ENCODE results near the gene FGF9. TPM values are rescaled to one million over a fixed set of nuclear protein-coding genes. Genes with fewer than 3 reads are reported as not detected.

Gene FGF9
- total RNA-seq, 4 donors from 2014 or later = not detected

DNA sequence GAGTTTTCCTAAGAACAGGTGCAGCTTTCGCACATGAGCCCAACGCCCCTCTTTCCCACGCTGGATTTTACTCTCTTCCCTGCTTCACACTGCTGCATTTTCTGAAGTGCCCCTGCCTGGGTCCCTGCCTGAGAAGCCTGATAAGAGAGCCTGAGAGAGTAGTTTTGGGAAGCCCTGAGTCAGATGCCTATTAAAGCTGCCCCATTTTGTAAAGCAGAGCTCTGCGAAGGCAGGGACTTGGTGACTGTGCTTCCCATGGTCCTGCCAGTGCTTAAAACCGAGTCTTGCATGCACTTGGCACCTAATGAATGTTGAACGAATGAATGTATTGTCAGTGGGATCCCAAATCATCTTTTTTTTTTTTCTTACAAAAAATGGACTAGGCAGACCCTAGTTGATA, 18.2 kb downstream of the FGF9 start:
- no peaks in the 10 kb centered on the region for H3K9me3 ChIP-seq

DNA sequence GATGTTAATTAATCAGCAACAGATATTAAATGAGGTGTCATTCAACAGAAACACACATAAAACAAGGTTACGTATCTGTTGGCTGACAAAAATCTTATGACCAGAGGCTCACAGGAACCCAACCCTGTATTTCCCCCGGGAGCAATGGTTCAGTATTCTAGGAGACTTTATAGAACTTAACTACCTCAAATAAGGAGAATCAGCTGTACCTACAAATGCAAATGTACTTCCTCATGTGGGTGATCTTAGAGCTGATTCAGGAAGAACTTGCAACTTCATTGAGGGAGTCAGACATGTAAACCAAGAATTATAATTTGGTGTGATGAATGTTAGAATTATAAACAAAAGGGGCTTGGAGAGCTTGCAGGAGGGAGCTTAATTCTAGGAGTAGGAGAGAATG, 20.1 kb downstream of the FGF9 start:
- no peaks in the 10 kb centered on the region for H3K9me3 ChIP-seq
- no peak overlapping the region for H3K27ac ChIP-seq
- no peak overlapping the region for H3K4me3 ChIP-seq
- no peaks in the 10 kb centered on the region for H3K36me3 ChIP-seq
- DNase-seq (ENCODE audit: low spot score in 2 of 2) = no peak
- peaks cover 8% of the 10 kb centered on the region for H3K27me3 ChIP-seq
- 80% methylated on average over 2 of the region's 2 CpGs for WGBS
- TF ChIP-seq POLR2A (IDR thresholded peaks at IDR 0.05) = no peak
- TF ChIP-seq, protein P1, sequence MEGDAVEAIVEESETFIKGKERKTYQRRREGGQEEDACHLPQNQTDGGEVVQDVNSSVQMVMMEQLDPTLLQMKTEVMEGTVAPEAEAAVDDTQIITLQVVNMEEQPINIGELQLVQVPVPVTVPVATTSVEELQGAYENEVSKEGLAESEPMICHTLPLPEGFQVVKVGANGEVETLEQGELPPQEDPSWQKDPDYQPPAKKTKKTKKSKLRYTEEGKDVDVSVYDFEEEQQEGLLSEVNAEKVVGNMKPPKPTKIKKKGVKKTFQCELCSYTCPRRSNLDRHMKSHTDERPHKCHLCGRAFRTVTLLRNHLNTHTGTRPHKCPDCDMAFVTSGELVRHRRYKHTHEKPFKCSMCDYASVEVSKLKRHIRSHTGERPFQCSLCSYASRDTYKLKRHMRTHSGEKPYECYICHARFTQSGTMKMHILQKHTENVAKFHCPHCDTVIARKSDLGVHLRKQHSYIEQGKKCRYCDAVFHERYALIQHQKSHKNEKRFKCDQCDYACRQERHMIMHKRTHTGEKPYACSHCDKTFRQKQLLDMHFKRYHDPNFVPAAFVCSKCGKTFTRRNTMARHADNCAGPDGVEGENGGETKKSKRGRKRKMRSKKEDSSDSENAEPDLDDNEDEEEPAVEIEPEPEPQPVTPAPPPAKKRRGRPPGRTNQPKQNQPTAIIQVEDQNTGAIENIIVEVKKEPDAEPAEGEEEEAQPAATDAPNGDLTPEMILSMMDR (IDR thresholded peaks at IDR 0.05) = no peak
- no peak for TF ChIP-seq POLR2AphosphoS5 (IDR thresholded peaks at IDR 0.05)
- no peak for TF ChIP-seq EP300 (IDR thresholded peaks at IDR 0.05)
- no peaks in the 10 kb centered on the region for H3K4me1 ChIP-seq

More for the DNA sequence above, 18.2 kb downstream of the FGF9 start:
- Histone ChIP-seq H3K4me1 (no peaks in the 10 kb centered on the region), H3K4me3 (no peak overlapping the region), H3K27ac (no peak overlapping the region), H3K27me3 (peaks cover 8% of the 10 kb centered on the region), H3K36me3 (no peaks in the 10 kb centered on the region)
- DNase-seq (ENCODE audit: low spot score in 2 of 2) = no peak
- TF ChIP-seq POLR2A (IDR thresholded peaks at IDR 0.05) (no peak), EP300 (IDR thresholded peaks at IDR 0.05) (no peak), POLR2AphosphoS5 (IDR thresholded peaks at IDR 0.05) (no peak)
- TF ChIP-seq, protein P1 (IDR thresholded peaks at IDR 0.05) = no peak
- 91% methylated on average over 6 of the region's 6 CpGs for WGBS

DNA sequence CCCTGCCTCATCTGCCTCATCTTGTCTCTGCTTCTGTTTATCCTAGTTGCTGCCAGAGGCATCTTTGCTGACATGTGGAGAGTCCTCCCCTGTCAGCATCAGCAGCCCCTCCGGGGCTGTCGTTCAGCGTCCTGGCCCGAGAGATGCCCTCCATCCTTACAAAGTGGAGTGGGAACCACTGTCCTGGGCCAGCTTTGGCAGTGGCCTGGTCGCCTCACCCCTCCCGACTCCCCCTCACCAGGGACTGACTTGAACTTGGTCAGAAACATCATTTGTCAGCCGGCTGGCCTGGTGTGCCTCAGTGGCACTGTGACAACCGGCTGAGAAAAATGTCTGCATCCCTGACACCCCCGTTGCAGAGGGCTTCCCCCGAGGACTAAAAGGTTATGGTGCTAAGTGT, 20.6 kb downstream of the FGF9 start:
- H3K27ac ChIP-seq = no peak overlapping the region
- no peaks in the 10 kb centered on the region for H3K4me1 ChIP-seq
- peaks cover 8% of the 10 kb centered on the region for H3K27me3 ChIP-seq
- DNase-seq (ENCODE audit: low spot score in 2 of 2) = no peak
- H3K36me3 ChIP-seq = no peaks in the 10 kb centered on the region
- WGBS = 92% methylated on average over 10 of the region's 10 CpGs
- H3K9me3 ChIP-seq = no peaks in the 10 kb centered on the region
- no peak overlapping the region for H3K4me3 ChIP-seq
- TF ChIP-seq POLR2AphosphoS5 (IDR thresholded peaks at IDR 0.05) (no peak), POLR2A (IDR thresholded peaks at IDR 0.05) (no peak), EP300 (IDR thresholded peaks at IDR 0.05) (no peak)
- TF ChIP-seq, protein P1 (IDR thresholded peaks at IDR 0.05) = no peak

DNA sequence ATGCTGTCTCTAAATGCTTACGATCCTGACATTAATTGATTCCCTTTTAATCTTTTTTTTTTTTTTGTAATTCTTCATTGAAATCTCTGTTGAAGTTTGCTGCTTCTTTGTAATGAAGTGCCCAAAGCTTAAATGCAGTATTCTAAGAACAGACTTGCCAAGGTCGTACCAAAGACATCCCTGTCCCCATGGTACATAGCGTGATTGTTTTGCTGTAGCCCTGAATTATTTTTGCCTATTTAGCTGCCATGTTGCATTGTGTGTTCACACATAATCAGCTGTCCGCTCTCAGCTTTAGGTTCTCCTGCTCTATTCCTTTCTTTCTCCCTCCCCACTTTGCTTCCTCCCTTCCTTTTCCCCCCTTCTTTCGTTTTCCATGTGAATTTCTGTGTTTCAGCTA, 21.1 kb downstream of the FGF9 start:
- WGBS = 90% methylated on average over 5 of the region's 5 CpGs
- no peaks in the 10 kb centered on the region for H3K4me1 ChIP-seq

DNA sequence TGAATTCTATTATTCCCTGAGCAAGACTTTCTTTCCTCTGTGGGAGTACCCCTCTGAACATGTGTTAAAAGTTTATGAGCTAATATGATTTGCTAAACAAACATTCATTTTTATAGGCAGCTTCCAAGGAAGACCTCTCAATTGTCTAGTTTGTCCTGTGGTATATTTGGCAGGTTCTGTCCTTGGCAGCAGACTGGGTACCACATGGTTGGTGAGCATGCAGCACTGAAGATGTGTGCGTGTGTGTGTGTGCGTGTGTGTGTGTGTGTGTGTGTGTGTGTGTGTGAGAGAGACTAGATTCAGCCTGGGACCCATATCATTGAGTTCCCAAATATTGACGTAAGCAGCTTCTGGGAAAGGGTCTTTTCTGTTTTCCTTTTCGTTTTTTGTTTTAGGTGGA, 24.0 kb downstream of the FGF9 start:
- H3K27ac ChIP-seq = no peak overlapping the region
- H3K4me3 ChIP-seq = no peak overlapping the region
- WGBS = 89% methylated on average over 4 of the region's 4 CpGs
- H3K9me3 ChIP-seq = no peaks in the 10 kb centered on the region
- no peak for DNase-seq (ENCODE audit: low spot score in 2 of 2)
- no peaks in the 10 kb centered on the region for H3K36me3 ChIP-seq
- TF ChIP-seq EP300 (IDR thresholded peaks at IDR 0.05) (no peak), POLR2AphosphoS5 (IDR thresholded peaks at IDR 0.05) (no peak), POLR2A (IDR thresholded peaks at IDR 0.05) (no peak)
- TF ChIP-seq, protein P1 (IDR thresholded peaks at IDR 0.05) = no peak
- H3K27me3 ChIP-seq = peaks cover 8% of the 10 kb centered on the region
- H3K4me1 ChIP-seq = no peaks in the 10 kb centered on the region

More for the DNA sequence above, 21.1 kb downstream of the FGF9 start:
- H3K4me3 ChIP-seq = no peak overlapping the region
- no peak overlapping the region for H3K27ac ChIP-seq
- DNase-seq (ENCODE audit: low spot score in 2 of 2) = no peak
- peaks cover 8% of the 10 kb centered on the region for H3K27me3 ChIP-seq
- no peaks in the 10 kb centered on the region for H3K9me3 ChIP-seq
- no peak for TF ChIP-seq POLR2A (IDR thresholded peaks at IDR 0.05)
- no peak for TF ChIP-seq EP300 (IDR thresholded peaks at IDR 0.05)
- TF ChIP-seq POLR2AphosphoS5 (IDR thresholded peaks at IDR 0.05) = no peak
- TF ChIP-seq, protein P1 (IDR thresholded peaks at IDR 0.05) = no peak
- H3K36me3 ChIP-seq = no peaks in the 10 kb centered on the region

Data from suprapubic skin (tissue), 4 donors.